GM13977 (cell line): ENCODE data around the gene OR2W3.

ENCODE experiments used
- DNase-seq: peaks from one replicate; pipeline ENCODE4 v3.0.0; 2012; ENCODE audit warnings: low spot score
- in situ Hi-C: fragments of 300-500 bp; cut with MboI; formaldehyde crosslinking; loops from one replicate; pipeline ENCODE4 v1.12.0; 2022; ENCODE audit warnings: low sequenced_read_pairs, low pct_unique_long_range_greater_than_20kb, mixed read lengths, inconsistent platforms; ENCODE audit not compliant: unreplicated experiment
- TF ChIP-seq, protein P1 (sequence below): IDR thresholded peaks from 2 replicates; pipeline ENCODE4 v1.5.1; 2012; ENCODE audit warnings: mild to moderate bottlenecking, control low read depth; ENCODE audit not compliant: insufficient read depth; ENCODE audit errors: extremely low read depth, missing control alignments

The OR2W3 gene

DNA sequence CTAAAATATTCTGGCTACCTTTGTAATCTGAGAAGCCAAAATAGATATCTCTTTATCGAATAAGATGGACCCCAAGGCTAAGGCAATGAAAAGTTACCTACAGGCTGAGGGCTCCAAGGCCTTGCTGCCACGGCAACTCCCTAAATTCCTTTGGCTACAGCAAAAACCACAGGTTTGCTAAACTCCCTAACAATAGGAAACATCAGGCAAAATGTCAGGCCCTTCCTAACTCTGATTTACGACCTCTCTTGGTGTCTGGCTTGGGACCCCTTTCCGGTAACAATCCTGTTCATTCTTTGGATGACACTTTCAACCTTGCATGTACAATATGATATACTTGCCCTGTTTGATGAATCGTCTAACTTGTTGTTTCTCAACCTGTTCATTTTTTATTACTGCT is 13.4 kb downstream of the OR2W3 start:
- no peak for DNase-seq
- in situ Hi-C loops, result no loop called here
- TF ChIP-seq, protein P1, sequence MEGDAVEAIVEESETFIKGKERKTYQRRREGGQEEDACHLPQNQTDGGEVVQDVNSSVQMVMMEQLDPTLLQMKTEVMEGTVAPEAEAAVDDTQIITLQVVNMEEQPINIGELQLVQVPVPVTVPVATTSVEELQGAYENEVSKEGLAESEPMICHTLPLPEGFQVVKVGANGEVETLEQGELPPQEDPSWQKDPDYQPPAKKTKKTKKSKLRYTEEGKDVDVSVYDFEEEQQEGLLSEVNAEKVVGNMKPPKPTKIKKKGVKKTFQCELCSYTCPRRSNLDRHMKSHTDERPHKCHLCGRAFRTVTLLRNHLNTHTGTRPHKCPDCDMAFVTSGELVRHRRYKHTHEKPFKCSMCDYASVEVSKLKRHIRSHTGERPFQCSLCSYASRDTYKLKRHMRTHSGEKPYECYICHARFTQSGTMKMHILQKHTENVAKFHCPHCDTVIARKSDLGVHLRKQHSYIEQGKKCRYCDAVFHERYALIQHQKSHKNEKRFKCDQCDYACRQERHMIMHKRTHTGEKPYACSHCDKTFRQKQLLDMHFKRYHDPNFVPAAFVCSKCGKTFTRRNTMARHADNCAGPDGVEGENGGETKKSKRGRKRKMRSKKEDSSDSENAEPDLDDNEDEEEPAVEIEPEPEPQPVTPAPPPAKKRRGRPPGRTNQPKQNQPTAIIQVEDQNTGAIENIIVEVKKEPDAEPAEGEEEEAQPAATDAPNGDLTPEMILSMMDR, result no peak

DNA sequence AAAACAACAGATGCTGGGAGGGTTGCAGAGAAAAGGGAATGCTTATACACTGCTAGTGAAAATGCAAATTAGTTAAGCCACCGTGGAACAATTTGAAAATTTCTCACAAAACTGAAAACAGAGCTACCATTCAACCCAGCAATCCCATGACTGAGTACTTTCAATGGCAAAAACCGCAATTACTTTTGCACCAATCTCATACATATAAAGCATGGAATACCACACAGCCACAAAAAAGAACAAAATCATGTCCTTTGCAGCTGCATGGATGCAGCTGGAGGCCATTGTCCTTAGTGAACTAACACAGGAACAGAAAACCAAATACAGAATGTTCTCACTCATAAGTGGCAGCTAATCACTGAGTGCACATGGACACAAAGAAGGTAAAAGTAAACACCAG is 18.4 kb downstream of the OR2W3 start:
- in situ Hi-C loops, result no loop called here
- TF ChIP-seq, protein P1, result no peak
- DNase-seq, result no peak

DNA sequence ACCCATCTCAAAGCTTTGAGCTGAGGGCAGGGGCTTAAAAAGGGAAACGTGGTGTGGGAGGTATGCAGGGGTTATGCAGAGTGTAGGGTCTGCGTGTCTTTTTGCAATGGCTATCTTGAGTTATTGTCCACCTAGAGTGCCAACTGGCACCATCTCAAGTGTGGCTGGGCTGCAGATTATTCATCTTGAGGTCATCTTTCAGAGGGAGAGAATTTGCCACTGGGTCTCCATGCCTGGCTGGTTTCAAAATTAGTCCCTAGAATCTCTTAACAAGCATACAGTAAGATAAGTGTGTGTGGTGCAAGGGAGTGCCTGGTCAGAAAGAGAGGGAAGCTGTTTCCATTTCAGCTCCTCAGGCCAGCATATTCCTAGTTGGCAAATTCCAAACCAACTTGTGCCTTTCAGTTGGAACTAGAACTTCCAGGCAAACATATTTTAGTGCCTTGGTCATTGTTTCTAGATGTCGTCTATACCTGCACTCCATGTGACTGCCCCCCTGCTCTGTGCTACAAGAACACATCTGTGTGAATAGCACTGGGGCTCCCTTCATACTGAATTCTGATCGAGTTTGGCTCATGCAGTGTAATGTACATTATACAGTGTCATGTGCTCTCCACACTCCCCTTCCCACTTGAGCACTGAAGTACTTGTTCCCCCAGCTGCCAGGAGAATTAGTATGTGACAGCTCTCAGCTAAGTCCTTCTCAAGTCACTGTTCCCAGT is 19.7 kb downstream of the OR2W3 start:
- TF ChIP-seq, protein P1, result no peak
- DNase-seq, result no peak
- in situ Hi-C loops, result no loop called here

DNA sequence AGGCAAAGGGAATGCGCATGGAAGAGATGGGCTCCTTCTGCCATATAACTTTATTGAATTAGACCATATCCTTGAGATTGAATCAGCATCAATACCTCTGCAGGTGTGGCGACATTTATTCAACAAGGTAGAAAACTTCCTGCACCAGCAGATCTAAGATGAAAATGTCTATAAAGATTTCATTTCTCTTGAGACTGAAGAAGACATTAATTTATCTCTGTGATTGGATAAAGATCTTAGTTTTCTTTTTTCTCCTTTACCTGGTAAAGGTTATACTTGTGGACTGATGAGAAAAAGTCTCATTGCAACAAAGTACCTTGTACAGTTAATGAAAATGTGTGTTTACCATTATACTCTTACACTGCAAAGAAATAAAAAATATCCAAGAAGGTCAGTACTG is 24.6 kb downstream of the OR2W3 start, which contains the start of gene OR2T8:
OR2T8 (plus strand) TSS at position 301 of the 400 bp plus-strand sequence. CDS start 766 bp downstream, outside the sequence.
- TF ChIP-seq, protein P1, result no peak
- no peak for DNase-seq
- in situ Hi-C loops, result no loop called here

DNA sequence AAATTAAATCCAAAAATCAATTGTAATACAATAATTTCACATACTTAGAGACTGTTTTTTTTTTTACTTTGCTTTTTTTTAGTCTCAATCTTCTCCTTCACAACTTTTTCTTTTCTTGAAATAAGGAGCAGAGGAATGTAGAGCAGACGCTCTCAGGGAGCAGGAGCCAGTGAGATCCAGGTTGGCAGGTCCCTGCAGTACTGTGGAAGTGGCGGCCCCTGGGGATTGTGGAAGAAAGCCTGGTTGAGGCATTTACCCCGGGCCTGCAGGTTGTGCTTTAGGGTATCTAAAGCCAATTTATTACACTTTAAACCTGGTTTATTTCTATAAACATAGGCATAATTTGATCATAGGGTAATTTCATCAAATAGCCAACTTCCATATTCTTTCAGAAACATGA is 28.6 kb downstream of the OR2W3 start:
- TF ChIP-seq, protein P1, result no peak
- no peak for DNase-seq
- in situ Hi-C loops, result no loop called here

DNA sequence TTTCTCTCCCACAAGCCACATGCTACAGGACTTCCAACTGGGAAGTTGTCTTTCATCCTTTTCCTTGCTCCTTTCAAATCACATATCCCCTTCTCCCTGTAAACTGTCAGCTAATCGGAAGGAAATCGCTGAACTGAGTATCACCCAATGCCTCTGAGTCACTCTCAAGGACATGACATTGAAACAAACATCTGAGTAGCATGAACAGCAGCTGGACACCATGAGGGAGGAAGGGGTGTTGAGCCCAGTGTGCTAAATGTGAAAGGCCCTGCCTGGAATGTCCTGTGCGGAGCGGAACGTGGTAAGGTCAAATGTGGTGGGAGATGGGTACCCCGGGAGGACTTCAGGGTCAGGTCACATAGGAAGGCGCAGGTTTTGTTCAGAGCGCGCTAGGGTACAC is 29.5 kb downstream of the OR2W3 start, which contains the start of gene OR2AJ1:
OR2AJ1 (plus strand) TSS at position 22 of the 400 bp plus-strand sequence. CDS start 8,880 bp downstream, outside the sequence.
- in situ Hi-C loops, result no loop called here
- DNase-seq, result no peak
- TF ChIP-seq, protein P1, result no peak
